Thyroid gland (tissue), 4 donors: ENCODE data around the gene WFIKKN2. TPM values are rescaled to one million over a fixed set of nuclear protein-coding genes. Genes with fewer than 3 reads are reported as not detected.
"Not testable (repeated sequence)": the region's sequence is repeated elsewhere in the genome, so short reads cannot be mapped to it uniquely, and the experiment has no call there.

ENCODE experiments used
- DNase-seq, 2 donors: peaks; one replicate each; pipeline ENCODE4 v3.0.0-alpha.2; 2019
- H3K27ac ChIP-seq, 3 donors: fragments of 200-600 bp; sonication (generic); 1 replicate in 2 of 3; 2 replicates in 1 of 3; pipeline ENCODE4 v1.5.1; 2016 to 2019; ENCODE audit warnings: mild to moderate bottlenecking in 1 of 3, moderate library complexity in 1 of 3
- H3K27me3 ChIP-seq: fragments of 200-600 bp; sonication (generic); one replicate; pipeline ENCODE4 v1.5.1; 2019
- H3K36me3 ChIP-seq, 2 donors: fragments of 200-600 bp; sonication (generic); one replicate each; pipeline ENCODE4 v1.5.1; 2016 to 2019
- H3K4me1 ChIP-seq, 2 donors: fragments of 200-600 bp; sonication (generic); one replicate each; pipeline ENCODE4 v1.5.1; 2017 to 2019
- H3K4me3 ChIP-seq, 3 donors: fragments of 200-600 bp; sonication (generic); replicated peaks in 1 of 3; 1 replicate in 2 of 3; 2 replicates in 1 of 3; pipeline ENCODE4 v1.5.1; 2016; ENCODE audit warnings: mild to moderate bottlenecking in 1 of 3
- H3K9me3 ChIP-seq: fragments of 200-600 bp; sonication (generic); one replicate; pipeline ENCODE4 v1.5.1; 2017
- CTCF ChIP-seq, 6 experiments: fragments of 200-600 bp in 3 of 6; fragments of 450-650 bp in 3 of 6; sonication (generic) in 3 of 6; IDR thresholded peaks; one replicate each; pipeline ENCODE4 v1.5.1; 2016 to 2019; ENCODE audit warnings: antibody characterized with exemption in 6 of 6, mild to moderate bottlenecking in 2 of 6, inconsistent platforms in 1 of 6, moderate library complexity in 1 of 6
- POLR2A ChIP-seq, 2 donors: fragments of 450-650 bp; IDR thresholded peaks; one replicate each; pipeline ENCODE4 v1.6.1; 2017; ENCODE audit warnings: antibody characterized with exemption in 2 of 2, mild to moderate bottlenecking in 2 of 2, moderate library complexity in 1 of 2
- WGBS, 2 donors: methylation state at CpG; one replicate each; pipeline ENCODE4 v1.1.5; 2017; 5-methylcytosine and 5-hydroxymethylcytosine counted together
- intact Hi-C: fragments of 100-400 bp; cut with DNase I; formaldehyde crosslinking; loops from one replicate; pipeline ENCODE4 v1.15.1; 2023
- total RNA-seq, 4 donors: library from RNA; depleted of rRNA; stranded (reverse); fragments of >200 nt; gene quantifications; one replicate each; pipeline ENCODE4 v1.2.3, GENCODE V29; 2016

Gene WFIKKN2
- total RNA-seq, 4 donors from 2014 or later, result 0.11 TPM; not detected in 3

GRCh38 chr17:50853781-50854180, 18.4 kb downstream of the WFIKKN2 start:
- 89 to 93% methylated on average over 6 of the region's 6 CpGs for WGBS, 2 donors
- no peaks in the 10 kb centered on the region for H3K9me3 ChIP-seq
- TF ChIP-seq CTCF (IDR thresholded peaks at IDR 0.05) (no peak), POLR2A (IDR thresholded peaks at IDR 0.05) (no peak)
- H3K27ac ChIP-seq, result no peak overlapping the region
- intact Hi-C loops, result no loop called here
- H3K36me3 ChIP-seq, result no peaks in the 10 kb centered on the region
- H3K27me3 ChIP-seq, result no peaks in the 10 kb centered on the region
- no peak for DNase-seq
- H3K4me1 ChIP-seq, result peaks cover 4 to 9% of the 10 kb centered on the region in 2 donors
- H3K4me3 ChIP-seq, result no peak overlapping the region

- TF ChIP-seq CTCF (IDR thresholded peaks at IDR 0.05) (no peak), POLR2A (IDR thresholded peaks at IDR 0.05) (no peak)
- no peak for DNase-seq
- Histone ChIP-seq H3K4me1 (peaks cover 6 to 11% of the 10 kb centered on the region in 2 donors), H3K27ac (no peak overlapping the region), H3K36me3 (no peaks in the 10 kb centered on the region), H3K27me3 (no peaks in the 10 kb centered on the region), H3K4me3 (no peak overlapping the region), H3K9me3 (no peaks in the 10 kb centered on the region)
- intact Hi-C loops, result no loop called here
- 89 to 95% methylated on average over 6 of the region's 6 CpGs for WGBS, 2 donors
These were observed 20.4 kb downstream of the WFIKKN2 start for GRCh38 chr17:50855708-50856330.

GRCh38 chr17:50856431-50856830, 21.0 kb downstream of the WFIKKN2 start:
- 96 to 99% methylated on average over 2 of the region's 2 CpGs for WGBS, 2 donors
- intact Hi-C loops, result no loop called here

GRCh38 chr17:50858486-50859225, 23.3 kb downstream of the WFIKKN2 start:
- Histone ChIP-seq H3K4me1 (peaks cover 28 to 31% of the 10 kb centered on the region in 2 donors), H3K4me3 (no peak overlapping the region), H3K36me3 (peaks cover 10 to 23% of the 10 kb centered on the region in 2 donors), H3K27ac (no peak overlapping the region), H3K9me3 (no peaks in the 10 kb centered on the region), H3K27me3 (no peaks in the 10 kb centered on the region)
- intact Hi-C loops, result no loop called here
- WGBS, 2 donors, result 93 to 94% methylated on average over 12 of the region's 12 CpGs
- no peak for DNase-seq
- TF ChIP-seq POLR2A (IDR thresholded peaks at IDR 0.05) (no peak), CTCF (IDR thresholded peaks at IDR 0.05) (no peak)

More at GRCh38 chr17:50856431-50856830, 21.0 kb downstream of the WFIKKN2 start:
- no peak overlapping the region for H3K4me3 ChIP-seq
- H3K4me1 ChIP-seq, result peaks cover 10 to 18% of the 10 kb centered on the region in 2 donors
- H3K27ac ChIP-seq, result no peak overlapping the region
- H3K9me3 ChIP-seq, result no peaks in the 10 kb centered on the region
- no peak for TF ChIP-seq CTCF (IDR thresholded peaks at IDR 0.05)
- no peak for TF ChIP-seq POLR2A (IDR thresholded peaks at IDR 0.05)
- peaks cover 0 to 2% of the 10 kb centered on the region in 2 donors for H3K36me3 ChIP-seq
- H3K27me3 ChIP-seq, result no peaks in the 10 kb centered on the region
- no peak for DNase-seq

- WGBS, 2 donors, result 96 to 97% methylated on average over 15 of the region's 15 CpGs
- not testable (repeated sequence) for H3K9me3 ChIP-seq, H3K27me3 ChIP-seq, DNase-seq, H3K4me3 ChIP-seq, H3K27ac ChIP-seq
- Histone ChIP-seq H3K36me3 (peaks cover 10 to 23% of the 10 kb centered on the region in 2 donors), H3K4me1 (peaks cover 31 to 39% of the 10 kb centered on the region in 2 donors)
- intact Hi-C loops, result loop anchor here (5.0 kb wide), 1 partner anchor 88 kb away; no protein-coding TSS in a partner anchor
These were observed 24.3 kb downstream of the WFIKKN2 start for GRCh38 chr17:50859727-50860126.
